ENCODE data around the gene MTA3. TPM values are rescaled to one million over a fixed set of nuclear protein-coding genes. Genes with fewer than 3 reads are reported as not detected.

The MTA3 gene
- total and polyA plus RNA-seq, 9 of the 15 experiments (the other 6 are each of a cell fraction or from before 2014, with no cell fraction given) = 12.4 to 39.6 (median 23.5) TPM

DNA sequence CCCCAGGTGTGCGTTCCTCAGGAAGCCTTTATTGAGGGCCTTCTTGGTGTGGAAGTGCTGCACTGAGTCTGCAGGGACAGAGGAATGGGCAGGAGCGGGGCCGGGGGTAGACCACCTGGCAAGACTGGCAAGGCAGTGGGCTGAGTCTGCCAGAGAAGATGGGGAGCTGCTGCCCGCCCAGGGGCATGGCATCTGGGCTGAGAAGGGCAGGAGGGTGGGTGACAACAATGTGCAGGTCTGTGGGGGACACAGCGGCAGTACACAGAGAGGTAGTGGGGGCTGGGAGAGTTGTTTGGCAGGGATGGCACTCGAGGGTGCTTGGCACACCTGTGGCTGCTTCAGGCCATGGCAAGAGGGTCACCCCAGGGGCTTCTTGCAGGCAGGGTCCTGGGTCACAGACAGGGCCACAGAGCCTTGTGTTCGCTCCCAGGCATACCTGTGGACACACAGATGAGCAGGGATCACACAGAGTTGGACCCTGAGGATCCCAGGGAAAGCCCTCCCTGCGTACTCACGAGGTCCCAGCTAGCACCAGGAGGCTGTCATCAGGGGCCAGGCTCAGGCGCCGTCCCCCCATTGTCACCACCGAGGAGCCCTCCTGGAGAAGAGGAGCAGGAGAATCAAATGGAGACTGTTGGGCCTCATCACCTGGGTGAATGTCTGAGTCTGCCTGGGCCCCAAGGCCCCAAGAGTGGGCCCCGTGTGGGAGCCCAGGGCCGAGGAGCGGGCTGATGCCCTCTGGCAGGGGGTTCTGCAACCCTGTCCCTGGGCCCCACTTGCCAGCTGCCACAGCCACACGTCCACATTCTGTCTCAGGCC, 198.9 kb downstream of the MTA3 start (continued):
- TF ChIP-seq, protein P1, sequence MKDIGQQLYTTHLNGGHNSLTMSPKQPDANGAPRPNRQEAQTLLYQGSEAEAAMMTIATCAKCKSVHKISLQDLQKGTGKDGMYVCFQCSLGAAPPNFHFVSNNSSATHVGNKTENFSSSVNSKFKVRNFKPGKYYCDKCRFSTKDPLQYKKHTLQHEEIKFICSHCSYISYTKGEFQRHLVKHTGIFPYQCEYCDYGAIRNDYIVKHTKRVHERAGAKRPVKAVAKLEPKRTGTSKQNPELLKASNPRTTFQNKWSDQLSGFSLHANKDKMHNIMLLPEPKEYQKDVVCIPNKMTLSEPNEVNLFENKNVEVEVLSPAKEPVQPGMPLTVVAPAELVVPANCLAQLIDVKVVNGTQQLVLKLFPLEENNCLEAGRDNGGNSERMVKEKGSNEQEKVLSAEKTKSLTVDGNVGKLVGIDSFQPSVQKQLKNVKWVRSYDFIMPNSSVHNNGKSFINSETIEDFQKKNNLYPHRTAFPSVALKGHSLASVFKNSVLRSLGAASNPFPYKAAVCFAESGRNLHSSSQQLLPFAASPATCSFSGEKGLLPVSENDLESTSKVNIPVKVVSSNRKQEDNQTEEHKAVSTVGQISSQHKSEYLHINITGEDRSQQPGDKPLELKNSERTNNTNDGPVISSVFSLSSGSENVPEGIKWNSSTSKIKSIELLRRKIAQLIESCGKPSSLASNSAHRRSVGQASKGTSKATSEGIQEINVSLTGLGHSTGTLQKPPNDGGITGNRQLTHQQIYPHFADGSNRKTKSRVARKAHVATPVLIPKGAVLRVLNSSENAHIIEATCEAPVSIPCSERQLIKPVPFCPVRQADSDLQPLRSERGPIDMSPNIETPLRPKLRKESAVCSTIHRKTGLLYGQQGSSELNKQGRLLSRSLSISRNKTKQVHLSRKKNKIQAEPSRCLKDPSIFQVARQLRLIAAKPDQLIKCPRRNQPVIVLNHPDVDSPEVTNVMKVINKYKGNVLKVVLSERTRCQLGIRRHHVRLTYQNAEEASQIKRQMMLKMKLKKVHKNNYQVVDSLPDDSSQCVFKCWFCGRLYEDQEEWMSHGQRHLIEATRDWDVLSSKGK (CRISPR knock-in tag; IDR thresholded peaks at IDR 0.05) = no peak
- no peak for TF ChIP-seq PML (IDR thresholded peaks at IDR 0.05; ENCODE audit: low read length)

DNA sequence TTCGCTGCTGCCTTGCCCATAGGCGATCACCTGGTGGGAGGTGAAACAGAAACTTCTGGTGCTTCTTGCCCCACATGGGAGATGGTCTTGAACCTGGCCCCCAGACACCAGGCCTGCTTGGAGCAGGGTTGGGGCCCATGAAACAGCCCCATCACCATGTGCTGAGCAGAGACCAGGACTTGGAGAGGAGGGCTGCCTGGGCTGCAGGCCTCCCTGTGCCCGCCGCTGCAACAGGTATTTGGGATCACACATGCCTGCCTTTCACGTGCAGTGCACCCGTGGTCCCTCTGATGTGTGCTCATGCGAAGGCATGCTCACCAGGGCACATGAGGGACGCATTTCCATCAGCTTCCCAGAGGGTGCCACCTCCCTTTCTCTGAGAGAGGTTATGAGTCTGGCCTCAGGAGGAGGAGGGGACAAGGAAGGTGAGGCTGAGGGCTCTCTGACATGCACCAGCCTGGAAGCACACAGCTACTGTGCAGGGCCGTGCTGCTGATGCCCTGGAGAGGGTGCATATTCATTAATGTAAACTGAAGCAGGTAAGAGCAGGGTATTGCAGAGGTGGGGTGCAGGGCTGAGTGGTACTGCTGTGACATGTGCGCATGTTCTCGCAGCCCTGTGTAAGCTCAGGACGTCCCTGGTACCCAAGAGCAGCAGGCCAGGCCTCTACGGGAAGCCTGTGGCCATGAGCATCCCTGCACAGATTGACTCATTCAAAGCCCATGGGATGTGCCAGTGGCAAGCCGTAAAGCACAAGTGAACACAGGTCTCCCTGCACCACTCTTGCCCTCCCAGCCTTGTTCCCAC, 199.7 kb downstream of the MTA3 start:
- POLR2A ChIA-PET = no interaction called here
- Histone ChIP-seq H3K4me2 (ENCODE audit: insufficient read depth, low read length) (no peak overlapping the region), H4K20me1 (replicated peaks; ENCODE audit: control insufficient read depth, insufficient read depth, low read length) (no peaks in the 10 kb centered on the region), H3K9me3 (replicated peaks; ENCODE audit: control insufficient read depth, insufficient read depth, low read depth, low read length) (no peaks in the 10 kb centered on the region), H3K79me2 (ENCODE audit: control insufficient read depth, insufficient read depth, low read length) (no peaks in the 10 kb centered on the region), H3K9ac (ENCODE audit: insufficient read depth in 1 of 2, low read depth in 2 of 2, low read length in 2 of 2) (no peak overlapping the region), H3K27ac (ENCODE audit: extremely low read depth, low read depth, low read length) (no peak overlapping the region), H2AFZ (ENCODE audit: low read depth, low read length) (no peak overlapping the region), H3K27me3 (ENCODE audit: control insufficient read depth in 2 of 2, insufficient read depth in 2 of 2, low read length in 2 of 2) (peaks cover 0 to 13% of the 10 kb centered on the region in 2 experiments; a peak in 2 of 5 replicates), H3K36me3 (ENCODE audit: control insufficient read depth, insufficient read depth, low read length) (no peaks in the 10 kb centered on the region), H3K9me1 (ENCODE audit: control insufficient read depth, insufficient read depth, low read length) (no peaks in the 10 kb centered on the region), H3K4me1 (replicated peaks in 1 of 2; ENCODE audit: control insufficient read depth in 2 of 2, insufficient read depth in 2 of 2, low read length in 2 of 2) (peaks cover 0 to 21% of the 10 kb centered on the region in 2 experiments; a peak in 2 of 5 replicates), H3K4me3 (no peak overlapping the region)
- WGBS (ENCODE audit: insufficient coverage, low coverage, missing lambda C conversion rate) = 38% methylated on average over 14 of the region's 14 CpGs
- intact Hi-C loops (cut with micrococcal nuclease) (no loop called here), in situ Hi-C loops (cut with MboI) (no loop called here)
- ATAC-seq (no peak), DNase-seq (ENCODE audit: extremely low read depth in 1 of 4, low spot score in 3 of 4) (no peak), FAIRE-seq (no peak)
- CTCF ChIA-PET (ENCODE audit: low intra/inter-chr PET ratio) = interaction anchor here (0.6 kb wide), 1 partner anchor 261 kb away, joined by 3 read pairs; no protein-coding TSS in a partner anchor
- BruUV-seq (replicated peaks) = no TSS peak
- TF ChIP-seq NRF1 (conservative IDR thresholded peaks at IDR 0.05 in 1 of 2, IDR thresholded peaks at IDR 0.05 in 1 of 2) (no peak), HMG20B (CRISPR knock-in tag; IDR thresholded peaks at IDR 0.05) (no peak), POLR2B (IDR thresholded peaks at IDR 0.05; ENCODE audit: low read depth, partially characterized antibody) (no peak)
- TF ChIP-seq, protein P2, sequence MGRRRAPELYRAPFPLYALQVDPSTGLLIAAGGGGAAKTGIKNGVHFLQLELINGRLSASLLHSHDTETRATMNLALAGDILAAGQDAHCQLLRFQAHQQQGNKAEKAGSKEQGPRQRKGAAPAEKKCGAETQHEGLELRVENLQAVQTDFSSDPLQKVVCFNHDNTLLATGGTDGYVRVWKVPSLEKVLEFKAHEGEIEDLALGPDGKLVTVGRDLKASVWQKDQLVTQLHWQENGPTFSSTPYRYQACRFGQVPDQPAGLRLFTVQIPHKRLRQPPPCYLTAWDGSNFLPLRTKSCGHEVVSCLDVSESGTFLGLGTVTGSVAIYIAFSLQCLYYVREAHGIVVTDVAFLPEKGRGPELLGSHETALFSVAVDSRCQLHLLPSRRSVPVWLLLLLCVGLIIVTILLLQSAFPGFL (CRISPR knock-in tag; IDR thresholded peaks at IDR 0.05) = no peak
- TF ChIP-seq, protein P3, sequence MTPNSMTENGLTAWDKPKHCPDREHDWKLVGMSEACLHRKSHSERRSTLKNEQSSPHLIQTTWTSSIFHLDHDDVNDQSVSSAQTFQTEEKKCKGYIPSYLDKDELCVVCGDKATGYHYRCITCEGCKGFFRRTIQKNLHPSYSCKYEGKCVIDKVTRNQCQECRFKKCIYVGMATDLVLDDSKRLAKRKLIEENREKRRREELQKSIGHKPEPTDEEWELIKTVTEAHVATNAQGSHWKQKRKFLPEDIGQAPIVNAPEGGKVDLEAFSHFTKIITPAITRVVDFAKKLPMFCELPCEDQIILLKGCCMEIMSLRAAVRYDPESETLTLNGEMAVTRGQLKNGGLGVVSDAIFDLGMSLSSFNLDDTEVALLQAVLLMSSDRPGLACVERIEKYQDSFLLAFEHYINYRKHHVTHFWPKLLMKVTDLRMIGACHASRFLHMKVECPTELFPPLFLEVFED (CRISPR knock-in tag; conservative IDR thresholded peaks at IDR 0.05) = no peak
- TF ChIP-seq, protein P4, sequence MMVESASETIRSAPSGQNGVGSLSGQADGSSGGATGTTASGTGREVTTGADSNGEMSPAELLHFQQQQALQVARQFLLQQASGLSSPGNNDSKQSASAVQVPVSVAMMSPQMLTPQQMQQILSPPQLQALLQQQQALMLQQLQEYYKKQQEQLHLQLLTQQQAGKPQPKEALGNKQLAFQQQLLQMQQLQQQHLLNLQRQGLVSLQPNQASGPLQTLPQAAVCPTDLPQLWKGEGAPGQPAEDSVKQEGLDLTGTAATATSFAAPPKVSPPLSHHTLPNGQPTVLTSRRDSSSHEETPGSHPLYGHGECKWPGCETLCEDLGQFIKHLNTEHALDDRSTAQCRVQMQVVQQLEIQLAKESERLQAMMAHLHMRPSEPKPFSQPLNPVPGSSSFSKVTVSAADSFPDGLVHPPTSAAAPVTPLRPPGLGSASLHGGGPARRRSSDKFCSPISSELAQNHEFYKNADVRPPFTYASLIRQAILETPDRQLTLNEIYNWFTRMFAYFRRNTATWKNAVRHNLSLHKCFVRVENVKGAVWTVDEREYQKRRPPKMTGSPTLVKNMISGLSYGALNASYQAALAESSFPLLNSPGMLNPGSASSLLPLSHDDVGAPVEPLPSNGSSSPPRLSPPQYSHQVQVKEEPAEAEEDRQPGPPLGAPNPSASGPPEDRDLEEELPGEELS (CRISPR knock-in tag; IDR thresholded peaks at IDR 0.05; ENCODE audit: borderline replicate concordance) = no peak

All from K562 (cell line).